ENCODE measurements around the gene SMURF2.

DNA sequence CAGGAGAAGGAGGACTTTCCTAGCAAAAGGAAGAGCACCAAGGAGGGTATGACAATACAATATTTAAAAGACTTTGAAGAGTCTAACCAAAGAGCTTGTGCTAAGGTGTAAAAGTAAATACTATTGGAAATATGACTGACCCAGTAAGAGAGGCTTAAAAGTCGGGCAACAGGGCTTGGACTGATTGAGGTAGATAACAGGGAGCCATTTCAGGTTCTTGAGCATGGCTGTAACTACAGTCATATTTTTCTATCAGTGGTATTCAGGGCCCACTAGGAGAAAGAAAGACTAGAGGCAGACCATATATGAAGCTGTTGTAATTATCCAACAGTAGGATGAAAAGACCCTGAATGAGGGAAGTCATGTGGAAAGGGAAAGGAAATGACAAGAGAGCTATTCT is 62.3 kb downstream of the SMURF2 start:
- TF ChIP-seq CTCF (IDR thresholded peaks at IDR 0.05) (no peak), POLR2A (IDR thresholded peaks at IDR 0.05) (no peak)
